ENCODE data around the gene B4GALT5.
"Not testable (repeated sequence)": the region's sequence is repeated elsewhere in the genome, so short reads cannot be mapped to it uniquely, and the experiment has no call there.

Gene B4GALT5

DNA sequence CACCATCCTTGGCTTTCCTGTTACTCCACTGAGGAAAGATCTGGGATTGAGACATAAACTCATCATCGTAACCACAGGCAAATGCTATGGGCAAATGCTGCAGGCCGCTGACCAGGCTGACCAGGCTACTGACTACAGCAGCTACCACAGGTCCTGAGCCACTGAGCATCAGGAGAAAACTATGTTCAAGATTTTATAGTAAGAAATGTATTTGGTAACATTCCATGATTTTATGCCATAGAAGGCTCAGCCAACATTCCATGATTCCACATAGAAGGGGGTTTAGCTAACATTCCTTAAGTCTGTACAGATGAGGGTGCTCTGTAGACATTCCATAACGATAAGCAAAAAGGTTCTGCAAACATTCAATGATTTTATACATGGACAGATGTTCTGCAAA lies 16.1 kb upstream of the B4GALT5 start:
- DNase-seq (ENCODE audit: low read depth): peak; percentile 60

DNA sequence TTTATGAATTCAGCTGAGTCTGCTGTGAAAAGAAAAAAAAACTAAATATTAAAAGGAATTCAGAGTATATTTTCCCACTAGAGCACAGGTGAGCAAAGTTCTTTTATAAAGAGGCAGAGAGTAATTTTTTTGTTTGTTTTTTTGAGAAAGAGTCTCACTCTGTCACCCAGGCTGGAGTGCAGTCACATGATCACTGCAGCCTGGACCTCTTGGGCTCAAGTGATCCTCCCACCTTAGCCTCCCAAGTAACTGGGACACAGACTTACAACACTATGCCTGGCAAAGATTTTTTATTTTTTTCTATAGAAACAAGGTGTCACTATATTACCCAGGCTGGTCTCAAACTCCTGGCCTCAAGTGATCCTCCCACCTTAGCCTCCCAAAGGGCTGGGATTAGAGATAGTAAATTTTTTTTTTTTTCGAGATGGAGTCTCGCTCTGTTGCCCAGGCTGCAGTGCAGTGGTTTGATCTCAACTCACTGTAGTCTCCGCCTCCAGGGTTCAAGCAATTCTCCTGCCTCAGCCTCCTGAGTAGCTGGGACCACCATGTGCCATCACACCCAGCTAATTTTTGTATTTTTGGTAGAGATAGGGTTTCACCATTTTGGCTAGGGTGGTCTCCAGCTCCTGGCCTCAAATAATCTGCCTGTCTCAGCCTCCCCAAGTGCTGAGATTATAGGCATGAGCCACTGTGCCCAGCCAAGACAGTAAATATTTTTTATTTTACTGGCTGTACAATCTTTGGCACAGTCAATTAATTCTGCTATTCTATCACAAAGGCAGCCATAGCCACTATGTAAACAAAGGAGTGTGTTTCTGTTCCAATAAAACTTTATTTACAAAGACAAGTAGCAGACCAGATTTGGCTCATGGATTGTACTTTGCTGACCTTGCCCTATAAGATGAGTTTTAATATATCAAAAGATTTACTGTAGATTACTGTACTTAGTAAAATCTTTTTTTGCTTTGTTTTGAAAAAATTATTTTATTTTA lies 14.5 kb upstream of the B4GALT5 start:
- no peak for DNase-seq (ENCODE audit: low read depth)

DNA sequence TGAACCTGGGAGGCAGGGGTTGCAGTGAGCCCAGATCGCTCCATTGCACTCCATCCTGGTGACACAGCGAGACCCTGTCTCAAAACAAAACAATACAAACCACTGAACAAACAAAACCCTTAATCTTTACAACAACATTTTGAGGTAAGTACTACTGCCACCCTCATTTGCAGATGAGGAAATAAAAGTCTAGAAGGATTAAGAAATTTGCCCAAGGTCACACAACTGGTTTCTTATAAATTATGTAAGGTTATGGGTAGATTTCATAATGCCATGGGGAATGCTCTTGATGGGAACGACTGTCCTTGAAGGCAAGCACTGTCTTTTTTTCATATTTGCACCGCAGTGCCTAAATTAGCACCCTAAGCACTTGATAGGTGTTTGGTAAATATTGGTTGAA lies 13.8 kb upstream of the B4GALT5 start:
- DNase-seq (ENCODE audit: low read depth): no peak

DNA sequence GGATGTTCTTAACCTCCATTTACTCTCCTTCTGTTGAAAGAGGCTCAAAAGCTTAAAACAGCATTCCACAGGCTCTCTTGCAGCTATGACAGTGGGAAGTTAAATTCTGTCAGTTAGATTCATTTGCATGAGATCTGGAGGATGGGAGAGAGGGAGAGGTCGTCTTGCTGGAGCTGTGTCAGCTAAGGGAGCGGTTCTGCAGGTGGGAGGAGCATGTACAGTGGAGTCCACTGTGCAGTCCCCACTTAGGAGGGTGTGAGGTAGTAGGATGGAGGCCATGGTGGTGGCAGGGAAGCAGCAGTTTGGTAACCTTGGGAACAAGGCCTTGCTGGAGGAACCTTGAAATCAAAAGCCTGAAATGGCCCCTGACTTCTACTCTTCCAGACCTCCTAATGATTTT lies 12.0 kb upstream of the B4GALT5 start:
- DNase-seq (ENCODE audit: low read depth): no peak

DNA sequence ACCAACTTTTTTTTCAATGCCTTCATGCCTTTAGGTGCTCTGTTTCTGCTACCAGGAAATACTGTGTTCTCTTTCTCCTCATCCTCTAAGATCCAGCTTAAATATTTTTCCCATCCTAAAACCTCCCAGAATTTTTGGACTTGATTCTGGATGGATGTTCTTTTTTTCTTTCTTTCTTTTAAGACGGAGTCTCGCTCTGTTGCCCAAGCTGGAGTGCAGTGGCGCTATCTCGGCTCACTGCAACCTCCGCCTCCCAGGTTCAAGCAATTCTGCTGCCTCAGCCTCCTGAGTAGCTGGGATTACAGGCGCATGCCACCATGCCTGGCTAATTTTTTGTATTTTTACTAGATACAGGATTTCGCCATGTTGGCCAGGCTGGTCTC lies 11.5 kb upstream of the B4GALT5 start:
- DNase-seq (ENCODE audit: low read depth): not testable (repeated sequence)

DNA sequence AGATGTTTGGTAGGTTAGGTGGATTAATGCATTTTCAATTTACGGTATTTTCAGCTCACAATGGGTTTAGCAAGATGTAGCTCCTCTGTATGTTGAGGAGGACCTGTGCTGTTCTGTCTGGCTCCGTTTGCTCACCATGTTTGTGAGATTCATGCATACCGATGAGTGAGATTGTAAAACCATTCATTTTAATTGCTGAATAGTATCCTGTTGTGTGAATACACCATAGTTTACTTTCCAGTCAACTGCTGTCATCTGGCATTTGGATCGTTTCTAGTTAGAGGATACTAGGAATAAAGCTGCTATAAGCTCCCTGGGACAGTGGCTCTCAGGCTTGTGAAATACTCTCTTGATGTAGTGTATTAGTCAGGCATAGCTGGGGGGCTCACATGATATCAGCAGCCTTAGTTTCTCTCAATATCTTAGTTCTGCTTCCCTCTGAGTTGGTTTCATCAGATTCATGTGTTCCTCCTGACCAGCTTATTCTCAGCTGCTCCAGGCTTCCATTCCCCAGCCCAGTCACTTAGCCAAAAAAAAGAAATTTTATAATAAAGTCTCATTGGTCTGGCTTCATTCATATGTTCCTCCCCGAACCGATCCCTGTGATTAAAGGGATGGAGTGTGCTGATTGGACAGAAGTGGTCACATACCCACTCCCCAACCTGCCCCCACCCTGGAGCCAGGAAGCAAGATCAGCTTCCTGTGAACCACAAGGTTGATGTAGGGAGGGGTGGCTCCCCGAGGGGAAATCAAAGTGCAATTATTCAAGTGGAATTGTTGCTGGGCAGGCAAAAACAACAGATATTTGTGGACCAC lies 10.9 kb upstream of the B4GALT5 start:
- DNase-seq (ENCODE audit: low read depth): peak; percentile 79

DNA sequence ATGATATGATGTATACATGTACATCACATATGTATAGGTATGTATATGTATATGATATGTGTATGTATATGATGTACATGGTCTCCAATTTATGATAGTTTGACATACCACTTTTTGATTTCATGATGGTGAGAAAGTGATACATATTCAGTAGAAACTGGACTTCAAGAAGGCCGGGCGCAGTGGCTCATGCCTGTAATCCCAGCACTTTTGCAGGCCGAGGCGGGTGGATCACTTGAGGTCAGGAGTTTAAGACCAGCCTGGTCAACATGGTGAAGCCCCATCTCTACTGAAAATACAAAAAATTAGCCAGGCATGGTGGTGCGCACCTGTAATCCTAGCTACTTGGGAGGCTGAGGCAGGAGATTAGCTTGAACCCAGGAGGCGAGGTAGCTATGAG lies 10.1 kb upstream of the B4GALT5 start:
- DNase-seq (ENCODE audit: low read depth): not testable (repeated sequence)

DNA sequence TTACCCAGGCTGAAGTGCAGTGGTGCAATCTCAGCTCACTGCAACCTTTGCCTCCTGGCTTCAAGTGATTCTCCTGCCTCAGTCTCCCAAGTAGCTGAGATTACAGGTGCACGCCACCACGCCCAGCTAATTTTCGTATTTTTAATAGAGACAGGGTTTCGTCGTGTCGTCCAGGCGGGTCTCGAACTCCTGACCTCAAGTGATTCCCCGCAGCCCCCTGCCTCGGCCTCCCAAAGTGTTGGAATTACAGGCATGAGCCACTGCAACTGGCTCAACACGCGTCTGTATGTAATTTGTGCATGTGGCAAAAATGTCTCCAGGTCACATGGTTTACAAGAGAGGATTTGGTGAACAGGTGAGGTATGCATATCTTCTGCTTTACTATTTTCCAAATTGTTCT lies 7.6 kb upstream of the B4GALT5 start:
- DNase-seq (ENCODE audit: low read depth): not testable (repeated sequence)

DNA sequence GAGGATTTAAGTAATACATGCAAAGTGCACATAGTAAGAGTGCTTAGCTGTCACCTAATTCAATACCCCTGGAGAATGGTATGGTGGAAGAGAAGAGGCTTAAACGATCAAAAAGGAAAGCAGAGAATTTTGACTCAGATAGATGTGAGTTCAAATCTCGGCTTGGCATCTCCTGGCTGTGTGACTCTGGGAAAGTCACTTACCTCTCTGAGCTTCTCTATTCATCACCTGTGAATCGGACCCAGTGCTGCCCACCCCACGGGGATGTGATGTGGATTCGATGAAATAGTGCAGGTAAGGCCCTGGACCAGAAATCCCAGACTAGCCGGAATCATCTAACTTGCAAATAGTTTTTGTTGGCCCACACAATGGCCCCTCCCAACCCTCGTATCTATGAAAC lies 1.8 kb upstream of the B4GALT5 start:
- DNase-seq (ENCODE audit: low read depth): no peak

DNA sequence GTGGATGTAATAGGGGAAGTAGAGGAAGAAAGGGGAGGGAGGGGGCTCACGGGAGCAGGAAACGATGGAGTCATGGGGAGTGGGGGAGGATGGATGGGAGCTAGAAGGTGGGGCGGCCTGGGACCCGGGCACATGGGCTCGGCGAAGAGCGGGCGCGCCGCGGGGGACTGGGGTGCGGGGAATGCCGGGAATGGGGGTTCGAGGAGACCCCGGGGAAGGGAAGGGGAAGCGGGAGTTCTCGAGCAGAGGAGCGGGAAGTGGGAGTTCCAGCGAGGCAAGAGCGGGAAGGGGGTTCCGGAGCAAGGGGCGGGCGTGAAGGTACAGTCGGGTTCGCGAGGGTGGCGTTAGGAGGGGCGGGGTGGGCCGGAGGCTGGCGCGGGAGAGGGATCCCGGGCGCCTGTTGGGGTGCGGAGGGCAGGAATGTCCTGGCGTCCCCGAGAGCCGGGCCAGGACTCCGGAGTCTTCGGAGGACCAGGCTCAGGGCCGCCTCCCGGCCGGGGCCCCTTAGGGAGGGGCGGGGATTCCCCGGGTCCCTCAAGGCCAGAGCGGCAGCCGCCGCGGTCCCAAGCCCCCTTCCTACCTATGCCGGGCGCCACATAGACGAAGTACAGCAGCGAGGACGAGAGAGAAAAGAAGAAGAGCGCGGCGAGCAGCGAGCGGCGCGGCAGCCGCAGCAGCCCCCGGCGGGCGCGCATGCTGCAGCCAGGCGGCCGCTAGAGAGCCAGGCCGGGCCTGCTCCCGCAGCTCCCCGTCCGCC lies 504 bp downstream of the B4GALT5 start:
- no peak for DNase-seq (ENCODE audit: low read depth)

DNA sequence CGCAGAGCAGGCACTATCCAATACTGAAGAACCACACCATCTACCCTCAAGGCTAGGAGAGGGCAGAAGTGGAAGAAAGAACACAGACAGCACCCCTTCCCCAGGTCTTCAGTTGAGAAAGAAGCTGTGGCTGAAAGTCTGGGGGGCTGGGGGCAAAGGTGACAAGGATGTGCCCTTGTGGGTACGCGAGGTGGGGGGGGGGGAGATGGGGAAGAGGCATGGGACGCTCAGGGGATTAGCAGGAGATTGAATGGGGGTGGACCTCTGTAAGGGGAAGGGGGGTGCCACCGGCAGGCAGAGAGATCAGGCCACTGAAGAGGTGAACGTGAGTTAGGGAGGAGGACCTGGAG lies 1.1 kb downstream of the B4GALT5 start:
- DNase-seq (ENCODE audit: low read depth): no peak

DNA sequence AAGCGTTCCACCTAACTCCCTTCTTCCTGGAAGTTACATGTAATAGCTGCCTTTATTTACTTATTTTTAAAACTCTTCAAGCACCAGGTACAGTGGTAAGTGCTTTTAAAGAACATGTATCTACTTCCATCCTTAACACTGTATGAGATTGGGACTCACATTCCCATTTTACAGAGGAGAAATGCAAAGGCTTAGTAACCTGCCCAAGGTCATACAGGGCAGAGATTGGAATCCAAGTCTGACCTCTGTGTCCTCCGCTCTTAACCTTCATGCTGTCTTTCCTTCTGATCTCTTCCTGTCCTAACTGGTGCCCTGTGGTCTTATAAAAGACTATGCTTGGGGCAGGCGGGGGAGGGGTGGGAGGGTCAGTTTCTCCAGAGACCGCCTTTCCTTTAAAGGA lies 1.6 kb downstream of the B4GALT5 start:
- no peak for DNase-seq (ENCODE audit: low read depth)

DNA sequence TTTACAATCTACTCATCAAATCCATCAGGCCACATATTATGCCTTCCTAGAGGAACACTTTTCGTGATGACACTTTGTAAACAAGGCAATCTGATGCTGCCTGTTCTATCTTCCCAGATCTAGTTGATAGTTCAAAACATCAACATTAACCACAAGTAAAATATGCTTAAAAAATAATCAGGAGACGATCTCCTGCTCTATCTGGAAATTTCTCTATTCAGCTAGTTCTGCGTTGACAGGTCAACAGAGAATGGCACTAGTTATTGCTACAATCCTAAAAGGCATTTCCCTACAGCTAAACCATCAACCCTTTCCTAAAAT lies 2.1 kb downstream of the B4GALT5 start:
- no peak for DNase-seq (ENCODE audit: low read depth)

DNA sequence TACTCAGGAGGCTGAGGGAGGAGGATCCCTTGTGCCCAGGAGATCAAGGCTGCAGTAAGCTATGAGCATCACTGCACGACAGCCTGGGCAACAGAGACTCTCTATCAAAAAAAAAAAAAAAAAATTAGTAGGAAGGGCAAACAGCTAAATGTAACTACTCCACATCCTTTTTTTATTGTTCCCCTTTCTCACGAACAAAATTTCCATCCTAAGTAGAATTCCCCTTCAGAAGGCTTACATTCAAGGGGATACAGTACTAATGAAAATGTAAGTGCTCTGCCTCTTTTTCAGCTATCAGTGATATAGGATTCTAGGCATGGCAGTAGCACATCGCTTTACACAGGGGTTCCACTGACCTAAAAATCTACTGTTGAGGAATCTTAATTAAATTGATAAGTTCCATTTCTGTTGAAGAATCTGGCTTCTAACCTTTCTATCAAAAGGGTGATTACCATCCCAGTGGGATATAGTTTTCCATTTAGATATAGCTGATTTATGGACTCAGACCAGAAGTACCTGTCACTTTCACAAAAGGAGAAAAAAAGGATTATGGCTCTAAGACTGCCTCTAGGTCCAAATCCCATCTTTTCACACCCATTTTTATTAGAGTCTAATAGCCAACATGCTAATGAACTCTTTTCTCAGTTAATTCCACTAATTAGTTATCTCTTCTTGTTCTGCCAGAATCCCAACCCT lies 2.6 kb downstream of the B4GALT5 start:
- DNase-seq (ENCODE audit: low read depth): no peak

DNA sequence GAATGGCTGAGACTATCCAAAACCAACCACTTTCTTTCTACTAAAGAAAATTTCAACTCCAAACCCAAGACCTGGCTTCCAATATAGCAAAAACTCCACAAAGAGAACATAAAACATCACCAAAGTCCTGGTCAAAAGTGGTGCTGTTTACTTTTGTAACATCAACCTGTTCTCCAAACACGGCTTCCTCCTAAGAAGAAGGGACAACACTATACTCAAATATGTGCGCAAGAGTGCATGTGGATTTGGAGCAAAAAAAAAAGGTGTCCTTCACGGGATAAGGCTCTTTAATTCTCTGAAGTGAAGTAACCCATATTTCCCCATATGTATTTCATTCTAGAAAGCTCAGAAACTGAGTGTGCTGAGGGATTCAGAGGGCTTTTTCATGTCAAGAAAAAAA lies 6.6 kb downstream of the B4GALT5 start:
- no peak for DNase-seq (ENCODE audit: low read depth)

DNA sequence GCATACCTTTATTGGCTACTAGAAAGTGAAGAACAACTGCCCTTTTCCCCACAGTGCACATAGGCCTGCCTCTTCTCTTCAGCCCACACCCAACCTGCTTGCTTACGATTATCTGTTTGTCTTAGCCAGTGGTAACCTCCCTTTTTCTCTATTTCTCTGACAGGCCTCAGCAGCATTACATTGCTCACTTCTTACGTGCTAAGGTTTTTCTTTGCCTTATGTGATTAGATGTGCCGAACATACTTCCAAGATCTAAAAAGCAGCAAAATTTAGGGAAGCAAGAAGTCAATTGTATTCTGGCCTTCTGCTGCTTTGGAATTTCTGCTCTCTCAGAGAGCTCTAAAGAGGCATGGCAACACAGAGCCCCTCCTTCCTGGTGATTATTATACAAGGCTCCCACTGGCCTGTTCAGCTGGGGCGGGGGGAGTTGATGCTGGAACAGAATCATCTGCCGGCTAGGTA lies 7.0 kb downstream of the B4GALT5 start:
- no peak for DNase-seq (ENCODE audit: low read depth)

DNA sequence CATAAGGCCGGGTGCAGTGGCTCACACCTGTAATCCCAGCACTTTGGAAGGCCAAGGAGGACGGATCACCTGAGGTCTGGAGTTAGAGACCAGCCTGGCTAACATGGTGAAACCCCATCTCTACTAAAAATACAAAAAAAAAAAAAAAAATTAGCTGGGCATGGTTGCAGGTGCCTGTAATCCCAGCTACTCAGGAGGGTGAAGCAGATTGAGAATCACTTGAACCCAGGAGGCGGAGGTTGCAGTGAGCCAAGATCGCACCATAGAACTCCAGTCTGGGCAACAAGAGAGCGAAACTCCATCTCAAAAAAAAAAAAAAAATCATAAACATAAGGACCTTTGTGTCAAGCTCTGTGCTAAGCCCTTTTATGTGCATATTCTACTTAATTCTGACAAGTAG lies 7.8 kb downstream of the B4GALT5 start:
- not testable (repeated sequence) for DNase-seq (ENCODE audit: low read depth)

DNA sequence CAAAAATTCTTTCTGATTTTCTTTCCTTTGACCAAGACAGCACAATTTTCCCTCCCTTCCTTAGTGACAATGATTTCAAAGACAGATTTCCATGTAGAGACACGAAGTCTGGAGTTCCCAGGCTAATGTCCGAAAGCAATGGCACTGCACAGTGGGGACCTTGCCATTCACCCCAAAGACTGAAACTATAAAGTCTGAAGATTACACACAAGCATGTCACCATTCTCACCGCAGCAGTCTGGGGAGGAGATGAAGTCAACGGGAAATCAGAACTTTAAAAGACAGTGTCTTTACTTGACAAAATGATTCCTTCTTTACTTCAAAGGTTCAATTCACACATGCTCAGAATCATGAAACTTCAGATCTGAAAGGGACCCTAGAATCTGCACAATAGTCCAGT lies 8.3 kb downstream of the B4GALT5 start:
- DNase-seq (ENCODE audit: low read depth): no peak

DNA sequence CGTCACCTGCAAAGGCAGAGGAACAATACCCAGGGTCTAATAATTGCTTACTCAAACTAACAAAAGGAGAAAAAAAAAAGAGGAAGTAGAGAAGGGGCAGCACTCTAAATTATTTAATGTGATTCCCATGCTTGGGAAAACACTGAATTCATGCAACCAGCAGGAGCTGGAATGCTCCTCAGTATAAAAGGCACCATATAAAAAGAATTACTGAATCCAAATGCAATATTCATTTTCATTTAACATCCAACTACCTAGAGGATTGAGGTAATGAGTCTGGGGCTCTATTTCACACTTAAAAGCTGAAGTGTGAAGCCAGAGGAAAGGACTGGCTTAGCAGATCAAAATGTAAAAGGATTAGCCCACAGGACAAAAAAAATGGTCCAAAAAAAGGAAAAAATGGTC lies 8.7 kb downstream of the B4GALT5 start:
- no peak for DNase-seq (ENCODE audit: low read depth)

DNA sequence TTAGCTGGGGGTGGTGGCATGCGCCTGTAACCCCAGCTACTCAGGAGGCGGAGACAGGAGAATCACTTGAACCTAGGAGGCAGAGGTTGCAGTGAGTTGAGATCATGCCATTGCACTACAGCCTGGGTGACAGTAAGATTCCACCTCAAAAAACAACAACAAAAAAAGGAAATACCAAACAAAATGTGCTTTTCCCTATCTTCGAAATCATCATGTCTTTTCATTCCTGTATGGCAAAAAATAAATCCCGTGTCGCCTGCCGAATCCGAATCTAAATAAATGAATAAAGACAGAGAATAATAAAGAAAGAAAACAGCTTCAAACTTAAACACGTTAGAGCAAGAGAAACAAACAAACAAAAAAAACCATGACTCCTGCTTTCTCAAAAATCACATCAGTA lies 11.8 kb downstream of the B4GALT5 start:
- no peak for DNase-seq (ENCODE audit: low read depth)

DNA sequence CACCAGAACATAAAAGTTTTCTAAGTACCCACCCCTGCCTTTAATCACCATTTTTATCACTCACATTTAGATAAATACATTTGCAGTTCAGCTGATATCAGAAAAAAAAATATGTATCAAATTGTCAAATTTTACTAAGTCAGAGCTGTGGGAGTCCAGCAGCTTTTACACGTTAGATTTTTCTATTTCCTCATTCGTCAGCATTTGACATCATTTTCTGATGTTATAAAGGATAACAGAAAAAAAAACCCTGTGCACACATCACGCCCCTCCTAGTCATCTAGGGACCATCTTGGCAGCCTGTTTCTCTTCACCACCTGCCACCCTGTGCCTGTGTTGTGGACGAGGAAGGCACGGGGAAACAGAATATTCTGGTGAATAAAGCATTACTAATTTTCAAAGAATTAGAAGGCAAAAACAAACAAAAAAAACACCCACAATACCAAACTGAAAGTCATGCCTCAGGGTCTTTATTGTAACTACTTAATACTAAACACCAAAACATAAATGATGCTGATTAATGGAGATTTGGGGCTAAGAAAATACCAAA lies 12.4 kb downstream of the B4GALT5 start:
- no peak for DNase-seq (ENCODE audit: low read depth)

All from stromal cell of bone marrow (primary cell).